Calu3 (cell line): ENCODE results near the gene TMEM243. TPM values are rescaled to one million over a fixed set of nuclear protein-coding genes. Genes with fewer than 3 reads are reported as not detected.
"Not testable (repeated sequence)": the region's sequence is repeated elsewhere in the genome, so short reads cannot be mapped to it uniquely, and the experiment has no call there.

ENCODE experiments used
- BruUV-seq: library from RNA; stranded (reverse); fragments of 400-500 nt; replicated peaks from 2 replicates; lab custom pipeline; 2021; lab: Mats Ljungman, UMichigan
- CTCF ChIA-PET: fragments of 300-600 bp; sonication (Branson Sonifier 250); formaldehyde crosslinking; loops from one replicate; lab custom pipeline; 2022; ENCODE audit warnings: antibody characterized with exemption; lab: Charles Lee
- DNase-seq: peaks from one replicate; pipeline ENCODE4 v3.0.0; 2022
- H3K27ac Mint-ChIP-seq: one replicate; pipeline ENCODE4 v1.8.0; 2022; ENCODE audit warnings: mixed read lengths; ENCODE audit not compliant: unreplicated experiment
- H3K27me3 Mint-ChIP-seq: one replicate; pipeline ENCODE4 v1.8.0; 2022; ENCODE audit warnings: mixed read lengths; ENCODE audit not compliant: unreplicated experiment
- H3K36me3 Mint-ChIP-seq: one replicate; pipeline ENCODE4 v1.8.0; 2022; ENCODE audit warnings: mild to moderate bottlenecking, moderate library complexity, mixed read lengths; ENCODE audit not compliant: insufficient read depth, unreplicated experiment
- H3K4me1 Mint-ChIP-seq: one replicate; pipeline ENCODE4 v1.8.0; 2022; ENCODE audit warnings: mild to moderate bottlenecking, low read depth, mixed read lengths; ENCODE audit not compliant: unreplicated experiment
- H3K4me3 Mint-ChIP-seq: one replicate; pipeline ENCODE4 v1.8.0; 2022; ENCODE audit warnings: mild to moderate bottlenecking, low read depth, moderate library complexity, mixed read lengths; ENCODE audit not compliant: unreplicated experiment
- H3K9me3 Mint-ChIP-seq: one replicate; pipeline ENCODE4 v1.8.0; 2022; ENCODE audit warnings: low read depth, mixed read lengths; ENCODE audit not compliant: unreplicated experiment
- intact Hi-C: fragments of 100-400 bp; cut with micrococcal nuclease; formaldehyde crosslinking; loops from one replicate; pipeline ENCODE4 v1.10.0; 2022; ENCODE audit not compliant: unreplicated experiment
- total RNA-seq: library from RNA; stranded (reverse); gene quantifications from 2 replicates; pipeline ENCODE4 v1.2.3, GENCODE V29; 2022
- TF ChIP-seq, protein P1 (sequence below): fragments of 200-600 bp; IDR thresholded peaks from one replicate; pipeline ENCODE4 v1.8.0; 2022; ENCODE audit warnings: antibody characterized with exemption; ENCODE audit not compliant: unreplicated experiment

Gene TMEM243
- total RNA-seq, 1 experiment from 2014 or later, result 23.2 TPM

DNA sequence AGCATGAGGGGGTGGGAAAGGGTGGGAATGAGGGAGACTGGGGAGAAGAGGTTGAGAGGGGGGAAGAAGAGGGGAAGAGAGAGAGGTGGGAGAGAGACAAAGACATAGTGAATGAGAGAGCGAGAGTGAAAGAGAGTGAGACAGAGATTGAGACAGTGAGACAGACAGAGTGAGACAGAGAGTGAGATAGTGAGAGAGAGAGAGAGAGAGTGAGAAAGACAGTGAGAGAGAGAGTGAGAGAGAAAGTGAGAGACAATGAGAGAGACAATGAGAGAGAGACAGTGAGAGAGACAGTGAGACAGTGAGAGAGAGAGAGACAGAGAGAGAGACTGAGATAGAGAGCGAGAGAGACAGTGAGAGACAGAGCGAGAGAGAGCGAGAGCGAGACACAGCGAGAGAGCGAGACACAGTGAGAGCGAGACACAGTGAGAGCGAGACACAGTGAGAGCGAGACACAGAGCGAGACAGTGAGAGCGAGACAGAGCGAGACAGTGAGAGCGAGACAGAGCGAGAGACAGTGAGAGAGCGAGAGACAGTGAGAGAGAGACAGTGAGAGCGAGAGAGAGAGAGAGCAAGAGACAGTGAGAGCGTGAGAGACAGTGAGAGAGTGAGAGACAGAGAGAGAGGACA is 10.1 kb downstream of the TMEM243 start:
- no TSS peak for BruUV-seq
- DNase-seq, result no peak
- intact Hi-C loops, result no loop called here
- Mint-ChIP-seq H3K27ac (no peak overlapping the region), H3K9me3 (peaks cover 8% of the 10 kb centered on the region), H3K27me3 (no peaks in the 10 kb centered on the region), H3K4me1 (peaks cover 9% of the 10 kb centered on the region), H3K4me3 (no peak overlapping the region), H3K36me3 (no peaks in the 10 kb centered on the region)
- TF ChIP-seq, protein P1, sequence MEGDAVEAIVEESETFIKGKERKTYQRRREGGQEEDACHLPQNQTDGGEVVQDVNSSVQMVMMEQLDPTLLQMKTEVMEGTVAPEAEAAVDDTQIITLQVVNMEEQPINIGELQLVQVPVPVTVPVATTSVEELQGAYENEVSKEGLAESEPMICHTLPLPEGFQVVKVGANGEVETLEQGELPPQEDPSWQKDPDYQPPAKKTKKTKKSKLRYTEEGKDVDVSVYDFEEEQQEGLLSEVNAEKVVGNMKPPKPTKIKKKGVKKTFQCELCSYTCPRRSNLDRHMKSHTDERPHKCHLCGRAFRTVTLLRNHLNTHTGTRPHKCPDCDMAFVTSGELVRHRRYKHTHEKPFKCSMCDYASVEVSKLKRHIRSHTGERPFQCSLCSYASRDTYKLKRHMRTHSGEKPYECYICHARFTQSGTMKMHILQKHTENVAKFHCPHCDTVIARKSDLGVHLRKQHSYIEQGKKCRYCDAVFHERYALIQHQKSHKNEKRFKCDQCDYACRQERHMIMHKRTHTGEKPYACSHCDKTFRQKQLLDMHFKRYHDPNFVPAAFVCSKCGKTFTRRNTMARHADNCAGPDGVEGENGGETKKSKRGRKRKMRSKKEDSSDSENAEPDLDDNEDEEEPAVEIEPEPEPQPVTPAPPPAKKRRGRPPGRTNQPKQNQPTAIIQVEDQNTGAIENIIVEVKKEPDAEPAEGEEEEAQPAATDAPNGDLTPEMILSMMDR, result no peak
- CTCF ChIA-PET, result no interaction called here

GRCh38 chr7:87206361-87206760 is 13.2 kb downstream of the TMEM243 start:
- CTCF ChIA-PET, result no interaction called here
- Mint-ChIP-seq H3K27ac (no peak overlapping the region), H3K27me3 (no peaks in the 10 kb centered on the region), H3K9me3 (peaks cover 8% of the 10 kb centered on the region), H3K4me3 (no peak overlapping the region), H3K36me3 (peaks cover 7% of the 10 kb centered on the region), H3K4me1 (peaks cover 15% of the 10 kb centered on the region)
- TF ChIP-seq, protein P1, result no peak
- intact Hi-C loops, result no loop called here
- no TSS peak for BruUV-seq
- DNase-seq, result no peak

DNA sequence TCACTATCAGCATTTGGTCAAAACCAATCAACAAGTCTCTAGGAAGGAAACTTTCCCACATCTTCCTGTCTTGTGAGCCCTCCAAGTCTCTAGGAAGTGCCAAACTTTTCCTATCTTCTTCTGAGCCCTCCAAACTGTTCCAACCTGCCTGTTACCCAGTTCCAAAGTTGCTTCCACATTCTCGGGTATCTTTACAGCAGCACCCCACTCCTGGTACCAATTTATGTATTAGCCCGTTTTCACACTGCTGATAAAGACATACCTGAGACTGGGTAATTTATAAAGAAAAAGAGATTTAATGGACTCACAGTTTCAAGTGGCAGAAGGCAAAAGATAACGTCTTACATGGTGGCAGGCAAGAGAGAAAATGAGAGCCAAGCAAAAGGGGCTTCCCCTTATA is 13.8 kb downstream of the TMEM243 start:
- H3K36me3 Mint-ChIP-seq, intact Hi-C loops, DNase-seq, H3K27me3 Mint-ChIP-seq, H3K27ac Mint-ChIP-seq, H3K9me3 Mint-ChIP-seq, H3K4me3 Mint-ChIP-seq, CTCF ChIA-PET: not testable (repeated sequence)
- TSS peak; percentile 16 for BruUV-seq
- H3K4me1 Mint-ChIP-seq, result peaks cover 15% of the 10 kb centered on the region

DNA sequence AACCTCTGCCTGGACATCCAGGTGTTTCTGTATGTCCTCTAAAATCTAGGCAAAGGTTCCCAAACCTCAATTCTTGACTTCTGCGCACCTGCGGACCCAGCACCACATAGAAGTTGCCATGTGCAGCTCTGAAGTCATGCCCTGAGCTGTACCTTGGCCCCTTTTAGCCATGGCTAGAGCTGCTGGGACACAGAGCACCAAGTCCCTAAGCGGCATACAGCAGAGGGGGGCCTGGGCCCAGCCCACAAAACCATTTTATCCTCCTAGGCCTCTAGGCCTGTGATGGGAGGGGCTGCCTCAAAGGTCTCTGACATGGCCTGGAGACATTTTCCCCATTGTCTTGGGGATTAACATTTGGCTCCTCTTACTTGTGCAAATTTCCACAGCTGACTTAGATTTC is 14.6 kb downstream of the TMEM243 start:
- Mint-ChIP-seq H3K9me3 (peaks cover 8% of the 10 kb centered on the region), H3K4me3 (no peak overlapping the region), H3K27ac (no peak overlapping the region), H3K27me3 (no peaks in the 10 kb centered on the region), H3K36me3 (peaks cover 7% of the 10 kb centered on the region), H3K4me1 (peaks cover 15% of the 10 kb centered on the region)
- TF ChIP-seq, protein P1, result no peak
- CTCF ChIA-PET, result no interaction called here
- no TSS peak for BruUV-seq
- intact Hi-C loops, result no loop called here
- no peak for DNase-seq

DNA sequence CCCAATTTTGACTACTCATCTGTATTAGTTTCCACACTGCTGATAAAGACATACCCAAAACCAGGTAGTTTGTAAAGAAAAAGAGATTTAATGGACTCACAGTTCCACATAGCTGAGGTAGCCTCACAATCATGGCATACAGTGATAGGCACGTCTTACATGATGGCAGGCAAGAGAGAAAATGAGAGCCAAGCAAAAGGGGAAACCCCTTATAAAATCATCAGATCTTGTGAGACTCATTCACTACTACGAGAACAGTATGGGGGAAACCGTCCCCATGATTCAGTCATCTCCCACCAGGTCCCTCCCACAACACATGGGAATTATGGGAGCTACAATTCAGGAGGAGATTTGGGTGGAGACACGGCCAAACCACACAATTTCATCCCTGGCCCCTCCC is 15.6 kb downstream of the TMEM243 start:
- intact Hi-C loops, H3K27ac Mint-ChIP-seq, H3K4me1 Mint-ChIP-seq, BruUV-seq, H3K9me3 Mint-ChIP-seq, CTCF ChIA-PET, H3K4me3 Mint-ChIP-seq, DNase-seq, H3K27me3 Mint-ChIP-seq, H3K36me3 Mint-ChIP-seq: not testable (repeated sequence)
